OCI-LY7 (cell line): Measurements from ENCODE around the gene PML.

ENCODE experiments used
- CTCF ChIP-seq: fragments of 200-600 bp; sonication (generic); conservative IDR thresholded peaks from 2 replicates; pipeline ENCODE4 v1.5.1; 2014; ENCODE audit warnings: mild to moderate bottlenecking, antibody characterized with exemption, low read length, moderate library complexity, mixed read lengths
- EZH2phosphoT487 ChIP-seq: fragments of 200-600 bp; sonication (generic); IDR thresholded peaks from 2 replicates; pipeline ENCODE4 v1.6.1; 2018; ENCODE audit warnings: low read depth, borderline replicate concordance, mild to moderate bottlenecking, mixed run types, antibody characterized with exemption, low read length, moderate library complexity, mixed read lengths

GRCh38 chr15:73946046-73946721 lies 48.3 kb upstream of the PML start:
- no peak for TF ChIP-seq CTCF
- no peak for TF ChIP-seq EZH2phosphoT487
